22Rv1 (cell line): ENCODE measurements around the gene MINDY3.
"Not testable (repeated sequence)": the region's sequence is repeated elsewhere in the genome, so short reads cannot be mapped to it uniquely, and the experiment has no call there.

Experiments
- ZFX ChIP-seq: fragments of 450-650 bp; IDR thresholded peaks from 2 replicates; pipeline ENCODE4 v1.6.1; 2017; ENCODE audit warnings: antibody characterized with exemption, borderline replicate concordance
- TF ChIP-seq, protein P1 (sequence below): fragments of 450-650 bp; IDR thresholded peaks from 2 replicates; pipeline ENCODE4 v1.5.1; 2017; ENCODE audit warnings: mild to moderate bottlenecking

- TF ChIP-seq, protein P1, sequence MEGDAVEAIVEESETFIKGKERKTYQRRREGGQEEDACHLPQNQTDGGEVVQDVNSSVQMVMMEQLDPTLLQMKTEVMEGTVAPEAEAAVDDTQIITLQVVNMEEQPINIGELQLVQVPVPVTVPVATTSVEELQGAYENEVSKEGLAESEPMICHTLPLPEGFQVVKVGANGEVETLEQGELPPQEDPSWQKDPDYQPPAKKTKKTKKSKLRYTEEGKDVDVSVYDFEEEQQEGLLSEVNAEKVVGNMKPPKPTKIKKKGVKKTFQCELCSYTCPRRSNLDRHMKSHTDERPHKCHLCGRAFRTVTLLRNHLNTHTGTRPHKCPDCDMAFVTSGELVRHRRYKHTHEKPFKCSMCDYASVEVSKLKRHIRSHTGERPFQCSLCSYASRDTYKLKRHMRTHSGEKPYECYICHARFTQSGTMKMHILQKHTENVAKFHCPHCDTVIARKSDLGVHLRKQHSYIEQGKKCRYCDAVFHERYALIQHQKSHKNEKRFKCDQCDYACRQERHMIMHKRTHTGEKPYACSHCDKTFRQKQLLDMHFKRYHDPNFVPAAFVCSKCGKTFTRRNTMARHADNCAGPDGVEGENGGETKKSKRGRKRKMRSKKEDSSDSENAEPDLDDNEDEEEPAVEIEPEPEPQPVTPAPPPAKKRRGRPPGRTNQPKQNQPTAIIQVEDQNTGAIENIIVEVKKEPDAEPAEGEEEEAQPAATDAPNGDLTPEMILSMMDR, result not testable (repeated sequence)
- not testable (repeated sequence) for TF ChIP-seq ZFX
These were observed 12.3 kb upstream of the MINDY3 start for GRCh38 chr10:15872645-15873044.
